ENCODE data around the gene CSPG4.
A peak's percentile ranks its signal among the peaks of the same experiment; 100 is the strongest.
"Not testable (repeated sequence)": the region's sequence is repeated elsewhere in the genome, so short reads cannot be mapped to it uniquely, and the experiment has no call there.

Gene CSPG4

DNA sequence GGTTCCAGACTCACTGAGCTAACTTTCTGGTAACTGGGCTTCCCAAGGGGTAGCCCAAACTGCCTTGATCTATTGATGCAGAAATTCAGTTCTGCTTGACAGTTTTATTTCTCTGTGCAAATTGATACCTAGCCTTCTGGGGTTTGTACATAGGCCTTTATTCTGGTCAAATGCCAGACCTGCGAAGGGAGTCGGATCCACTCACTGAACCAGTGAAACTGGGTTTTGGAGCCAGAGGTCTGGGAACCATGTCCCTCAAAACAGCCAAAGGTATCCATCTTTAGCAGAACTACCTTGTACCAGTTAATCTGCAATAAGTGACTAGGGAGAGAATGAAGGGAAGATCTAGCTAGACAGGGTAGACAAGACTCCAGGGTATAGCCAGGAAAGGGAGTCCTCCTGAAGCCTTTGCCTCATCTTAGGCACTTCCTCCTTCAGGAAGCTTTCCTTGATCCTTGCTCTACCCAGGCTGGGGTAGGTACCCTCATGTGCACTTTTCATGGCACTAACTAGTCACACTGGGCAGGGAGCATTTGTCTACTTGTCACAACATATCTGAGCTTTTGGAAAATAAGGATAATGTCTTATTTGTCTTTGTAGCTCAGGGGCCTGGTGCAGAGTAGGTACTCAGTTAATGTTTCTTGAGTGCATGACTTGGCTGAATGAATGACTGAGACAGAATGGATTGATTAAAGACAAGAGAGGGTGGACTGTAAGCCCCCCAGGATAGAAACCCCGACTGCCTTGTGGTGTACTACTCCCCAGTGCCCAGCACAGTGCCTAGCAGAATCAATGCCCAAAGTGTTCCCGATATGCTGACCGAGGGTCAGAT lies 66.3 kb downstream of the CSPG4 start:
- no peak for DNase-seq

DNA sequence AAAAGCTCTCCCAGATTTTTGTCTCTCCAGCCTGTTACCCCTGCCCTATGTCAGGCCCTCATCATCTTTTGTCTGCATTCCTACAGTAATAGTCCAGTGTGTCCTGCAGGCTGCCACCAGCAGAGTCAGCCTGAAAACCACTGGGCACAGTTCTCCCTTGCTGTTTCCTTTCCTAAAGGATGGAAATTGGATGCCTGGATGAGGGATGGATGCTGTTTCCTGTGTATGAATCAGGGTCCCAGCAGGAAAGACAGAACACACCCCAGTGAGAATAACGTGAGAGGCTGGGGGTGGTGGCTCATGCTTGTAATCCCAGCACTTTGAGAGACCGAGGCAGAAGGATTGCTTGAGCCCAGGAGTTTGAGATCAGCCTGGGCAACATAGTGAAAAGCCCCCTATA lies 68.3 kb downstream of the CSPG4 start:
- peak; percentile 43 for DNase-seq

DNA sequence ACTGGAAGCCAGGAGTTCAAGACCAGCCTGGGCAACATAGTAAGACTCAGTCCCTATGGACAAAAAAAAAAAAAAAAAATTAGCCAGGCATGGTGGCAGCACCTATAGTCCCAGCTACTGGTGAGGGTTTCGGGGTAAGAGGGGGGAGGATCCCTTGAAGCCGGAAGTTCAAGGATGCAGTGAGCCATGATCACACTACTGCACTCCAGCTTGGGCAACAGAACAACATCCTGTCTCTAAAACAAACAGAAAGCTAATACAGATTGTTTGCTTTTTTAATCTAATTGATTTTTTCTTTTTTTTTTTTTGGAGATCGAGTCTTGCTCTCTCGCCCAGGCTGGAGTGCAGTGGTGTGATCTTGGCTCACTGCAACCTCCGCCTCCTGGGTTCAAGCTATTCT lies 71.0 kb downstream of the CSPG4 start:
- DNase-seq = no peak

DNA sequence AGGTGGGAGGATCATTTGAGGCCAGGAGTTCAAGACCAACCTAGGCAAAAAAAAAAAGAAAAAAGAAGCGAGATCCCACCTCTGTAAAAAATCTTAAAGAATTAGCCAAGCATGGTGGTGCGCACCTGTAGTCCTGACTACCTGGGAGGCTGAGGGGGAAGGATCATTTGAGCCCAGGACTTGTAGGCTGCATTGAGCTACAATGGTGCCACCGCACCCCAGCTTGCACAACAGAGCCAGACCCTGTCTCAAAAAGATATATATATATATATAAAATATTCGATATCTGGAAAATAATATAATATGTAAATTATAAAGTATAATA lies 71.5 kb downstream of the CSPG4 start:
- DNase-seq = no peak

DNA sequence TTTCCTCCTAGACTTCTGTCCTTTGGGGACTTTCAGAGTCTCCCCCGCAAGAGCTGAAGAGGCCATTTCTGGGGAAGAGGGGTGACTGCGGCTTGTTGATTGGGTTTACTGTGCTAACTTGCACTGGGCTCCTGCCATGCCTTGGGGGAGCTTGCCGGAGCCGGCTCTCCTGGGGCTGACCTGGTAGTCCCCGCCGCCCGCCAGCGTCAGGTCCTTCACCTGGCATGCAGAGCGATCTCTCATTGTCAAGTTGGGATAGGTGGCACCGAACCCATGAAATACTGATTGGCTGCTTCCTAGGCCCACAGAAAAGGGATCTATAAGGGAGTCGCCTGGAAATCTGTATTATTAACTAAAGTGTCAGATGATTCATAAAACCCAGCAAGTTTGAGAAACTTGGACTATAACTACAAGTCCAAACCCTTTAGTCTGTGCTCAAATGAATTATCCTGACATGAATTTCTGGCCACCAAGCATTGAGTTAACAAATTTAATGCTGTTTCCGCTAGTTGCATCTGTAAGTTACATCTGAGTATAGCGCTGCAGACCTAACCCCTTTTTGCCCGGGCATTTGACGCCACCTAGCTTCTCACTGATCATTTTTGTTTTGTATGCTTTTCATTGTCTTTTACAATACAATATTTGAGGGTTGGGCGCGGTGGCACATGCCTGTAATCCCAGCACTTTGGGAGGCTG lies 72.0 kb downstream of the CSPG4 start:
- peak; percentile 60 for DNase-seq

DNA sequence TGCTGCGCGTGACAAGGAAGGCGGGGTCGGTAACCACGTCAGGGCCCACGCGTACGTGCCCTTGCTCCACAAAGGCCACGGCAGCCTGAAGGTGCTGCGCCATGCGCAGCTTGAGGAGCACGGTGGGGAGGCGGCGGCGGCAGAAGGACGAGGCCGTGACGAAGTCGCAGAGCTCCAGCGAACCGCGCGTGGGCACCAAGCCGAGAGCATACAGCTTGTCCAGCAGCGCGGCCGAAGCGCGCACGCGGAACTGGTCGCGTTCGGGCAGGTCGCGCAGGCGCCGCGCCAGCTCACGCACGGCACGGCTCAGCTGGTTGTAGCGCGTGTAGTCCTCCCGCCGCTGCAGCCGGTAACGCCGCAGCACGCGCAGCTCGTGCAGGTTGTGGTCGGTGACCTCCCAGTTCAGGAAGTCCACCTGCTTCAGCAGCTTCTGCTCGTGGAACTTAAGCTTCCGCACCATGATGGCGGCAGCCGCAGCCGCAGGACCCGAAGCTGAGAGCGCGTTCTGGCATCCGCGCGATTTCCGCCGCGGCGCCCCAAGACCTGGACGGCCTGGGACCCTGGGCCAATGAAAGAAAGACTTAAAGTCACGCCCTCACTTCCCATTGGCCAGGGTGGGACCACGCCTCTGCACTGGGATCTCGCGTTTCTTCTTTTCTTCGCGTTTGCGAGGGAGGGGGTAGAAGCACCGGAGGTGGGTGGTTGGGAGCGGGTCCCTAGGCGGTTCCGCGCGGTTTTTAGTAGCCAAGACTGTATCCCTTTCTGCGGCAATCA lies 72.8 kb downstream of the CSPG4 start, which contains the start of gene IMP3:
Gene IMP3, minus strand, starts transcription at position 516 of the 774 bp plus-strand sequence. Its CDS starts 56 bp downstream, at position 460.
- peak; percentile 97 for DNase-seq

DNA sequence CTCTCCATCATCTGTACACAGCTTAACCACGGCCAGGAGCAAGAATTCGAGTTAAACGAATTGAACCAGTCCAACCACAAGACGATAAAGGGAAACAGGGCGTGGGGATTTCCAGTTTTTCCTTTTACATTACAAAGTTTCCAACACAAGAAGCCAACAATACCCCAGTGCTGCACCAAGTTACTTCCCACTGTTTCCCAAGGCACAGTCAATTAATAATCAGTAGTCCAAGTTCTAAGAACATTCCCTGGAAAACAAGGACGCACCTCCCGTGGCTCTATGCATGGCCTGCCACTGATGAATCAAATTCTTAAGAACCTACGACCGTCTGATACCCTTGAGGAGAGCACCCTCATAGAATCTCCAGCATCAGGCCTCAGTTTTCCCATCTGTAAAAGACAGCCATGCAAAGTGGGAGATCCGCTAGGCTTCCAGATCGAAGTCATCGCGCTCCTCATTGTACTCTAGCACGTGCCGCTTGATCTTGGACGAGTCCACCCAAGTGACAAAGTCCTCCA lies 73.4 kb downstream of the CSPG4 start:
- no peak for DNase-seq

DNA sequence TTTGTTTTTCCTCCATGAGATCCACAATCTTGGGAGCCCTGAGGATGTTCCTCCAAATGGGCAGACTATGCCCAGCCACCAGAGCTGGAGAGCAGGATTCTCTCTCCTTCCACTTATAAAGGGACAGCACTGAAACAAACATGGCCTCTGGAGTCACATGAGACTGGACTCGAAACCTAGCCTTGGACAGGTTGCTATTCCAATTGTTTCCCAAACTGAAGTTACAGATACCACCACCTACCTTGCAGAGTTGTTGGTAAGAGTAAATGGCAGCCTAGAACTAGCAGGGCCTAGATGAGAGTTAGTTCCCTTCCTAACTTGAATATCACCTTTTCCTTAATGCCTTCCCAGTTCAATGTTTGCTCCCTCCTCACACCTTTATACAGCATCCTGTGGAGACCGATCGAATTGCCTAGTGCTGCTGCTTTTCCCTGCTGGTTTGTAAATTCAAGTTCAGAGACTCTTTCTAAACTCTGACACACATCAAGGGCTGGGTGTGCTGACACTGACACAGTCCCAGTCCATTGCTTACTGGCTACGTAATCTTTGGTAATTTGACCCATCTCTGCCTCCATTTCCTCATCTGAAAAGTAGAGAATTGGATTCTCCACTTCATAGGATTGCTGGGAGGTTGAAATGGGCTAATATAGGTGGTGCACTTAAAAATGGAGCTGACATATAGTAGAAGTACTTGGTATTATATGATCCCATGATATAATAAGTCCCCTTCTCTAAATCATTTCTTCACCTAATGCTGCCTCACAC lies 75.2 kb downstream of the CSPG4 start:
- DNase-seq = no peak

DNA sequence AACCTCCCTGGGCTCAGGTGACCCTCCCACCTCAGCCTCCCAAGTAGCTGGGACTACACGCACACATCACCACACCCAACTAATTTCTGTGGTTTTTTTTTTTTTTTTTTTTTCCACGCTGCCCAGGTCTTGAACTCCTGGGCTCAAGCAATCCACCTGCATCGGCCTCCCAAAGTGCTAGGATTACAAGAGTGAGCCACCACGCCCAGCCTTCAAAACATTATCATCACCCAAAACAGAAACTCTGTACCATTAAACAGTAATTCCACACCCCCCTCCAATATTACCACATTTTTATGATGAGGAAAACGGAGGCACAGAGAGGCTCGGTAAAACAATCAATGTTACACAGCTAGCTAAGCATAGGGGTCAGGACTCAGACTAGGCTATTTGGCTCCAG lies 76.6 kb downstream of the CSPG4 start:
- no peak for DNase-seq

DNA sequence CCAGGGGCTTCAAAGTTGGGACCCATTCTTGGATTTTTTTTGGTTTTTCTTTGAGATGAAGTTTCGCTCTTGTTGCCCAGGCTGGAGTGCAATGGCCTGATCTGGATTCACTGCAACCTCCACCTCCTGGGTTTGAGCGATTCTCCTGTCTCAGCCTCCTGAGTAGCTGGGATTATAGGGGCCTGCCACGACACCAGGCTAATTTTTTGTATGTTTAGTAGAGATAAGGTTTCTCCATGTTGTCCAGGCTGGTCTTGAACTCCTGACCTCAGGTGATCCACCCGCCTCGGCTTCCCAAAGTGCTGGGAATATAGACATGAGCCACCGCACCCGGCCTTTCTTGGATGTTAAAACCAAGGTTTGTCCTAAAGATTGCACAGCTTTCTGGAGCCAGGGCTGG lies 78.7 kb downstream of the CSPG4 start:
- not testable (repeated sequence) for DNase-seq

DNA sequence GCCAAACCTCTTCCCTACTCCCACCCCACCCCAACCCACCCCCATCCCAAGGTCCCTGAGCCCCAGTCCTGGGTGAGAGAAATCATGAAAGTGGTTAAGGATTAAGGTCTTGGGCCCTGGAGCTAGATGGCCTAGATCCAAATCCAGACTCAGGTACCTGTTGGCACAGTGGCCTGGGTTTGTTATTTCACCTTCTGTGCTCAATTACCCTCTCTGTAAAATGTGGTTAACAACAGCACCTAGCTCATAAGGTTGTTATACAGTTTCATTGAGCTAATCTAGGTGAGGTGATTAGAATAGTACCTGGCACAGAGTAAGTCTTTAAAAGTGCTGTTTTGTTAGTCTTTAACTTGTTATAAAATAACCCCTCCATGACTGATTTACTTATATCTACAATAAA lies 80.7 kb downstream of the CSPG4 start:
- no peak for DNase-seq

DNA sequence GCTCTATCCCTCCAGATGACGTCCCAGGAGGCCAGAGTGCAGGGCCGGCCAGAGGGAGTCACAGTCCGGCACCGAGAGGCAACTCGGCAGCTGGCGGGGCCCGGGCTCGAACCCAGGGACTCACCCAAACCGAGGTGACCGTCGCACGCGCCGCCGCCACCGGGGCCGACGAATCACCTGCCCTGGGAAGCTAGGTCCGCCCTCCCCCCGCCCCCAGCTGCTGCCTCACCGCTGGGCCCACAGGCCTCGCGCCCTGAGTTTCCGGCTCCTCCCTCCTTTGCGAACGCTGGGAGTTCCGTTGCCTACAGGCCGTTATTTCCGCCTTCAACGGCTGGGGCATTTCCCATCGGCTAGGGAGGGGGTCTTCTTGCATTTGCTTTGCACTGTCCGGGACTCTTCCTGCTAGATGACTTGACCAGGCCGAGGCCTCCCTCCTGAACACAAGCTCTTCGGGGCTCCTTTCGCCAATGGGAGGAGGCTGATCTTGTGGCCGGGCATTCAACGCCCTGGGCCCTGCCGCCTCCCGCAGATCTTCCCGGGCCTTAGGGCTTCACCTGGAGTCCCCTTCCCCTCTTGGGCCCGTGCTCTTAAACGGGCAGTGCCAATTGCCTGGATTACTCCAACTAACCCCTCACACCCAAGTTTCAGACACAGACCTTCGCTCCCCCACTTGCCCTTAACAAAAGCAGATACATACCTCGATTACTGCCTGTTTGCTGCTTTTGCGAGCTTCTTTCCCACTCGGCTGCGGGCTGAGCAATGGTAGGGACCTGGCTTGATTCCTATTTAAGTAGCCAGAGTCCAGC lies 86.9 kb downstream of the CSPG4 start, which contains the start of gene SNUPN:
Gene SNUPN, minus strand, starts transcription at position 184 of the 806 bp plus-strand sequence. CDS start 4,674 bp downstream, outside the sequence.
- peak; percentile 93 for DNase-seq
